HEK293 (cell line): ENCODE measurements around the gene RMDN3.
A peak's percentile ranks its signal among the peaks of the same experiment; 100 is the strongest.

Experiments
- GLI4 ChIP-seq: fragments of 450-650 bp; formaldehyde crosslinking; IDR thresholded peaks from 2 replicates; pipeline ENCODE4 v1.5.1; 2016; ENCODE audit warnings: missing biosample characterization, missing genetic modification characterization
- KLF1 ChIP-seq: fragments of 450-650 bp; formaldehyde crosslinking; IDR thresholded peaks from 2 replicates; pipeline ENCODE4 v1.5.1; 2016; ENCODE audit warnings: missing biosample characterization, missing genetic modification characterization
- KLF7 ChIP-seq: fragments of 450-650 bp; formaldehyde crosslinking; IDR thresholded peaks from 2 replicates; pipeline ENCODE4 v1.5.1; 2016; ENCODE audit warnings: missing biosample characterization, missing genetic modification characterization, borderline replicate concordance
- MZF1 ChIP-seq: fragments of 450-650 bp; formaldehyde crosslinking; IDR thresholded peaks from 2 replicates; pipeline ENCODE4 v1.5.1; 2017; ENCODE audit warnings: missing biosample characterization, missing genetic modification characterization, borderline replicate concordance
- WT1 ChIP-seq: fragments of 450-650 bp; formaldehyde crosslinking; IDR thresholded peaks from 2 replicates; pipeline ENCODE4 v1.5.1; 2016; ENCODE audit warnings: missing biosample characterization, missing genetic modification characterization
- ZBTB17 ChIP-seq: fragments of 450-650 bp; formaldehyde crosslinking; IDR thresholded peaks from 2 replicates; pipeline ENCODE4 v1.5.1; 2016; ENCODE audit warnings: missing biosample characterization, missing genetic modification characterization
- ZIC2 ChIP-seq: fragments of 450-650 bp; formaldehyde crosslinking; IDR thresholded peaks from 2 replicates; pipeline ENCODE4 v1.5.1; 2016; ENCODE audit warnings: missing biosample characterization, missing genetic modification characterization
- ZNF140 ChIP-seq: fragments of 450-650 bp; formaldehyde crosslinking; IDR thresholded peaks from 2 replicates; pipeline ENCODE4 v1.5.1; 2016; ENCODE audit warnings: missing biosample characterization, missing genetic modification characterization
- ZNF155 ChIP-seq: fragments of 450-650 bp; formaldehyde crosslinking; IDR thresholded peaks from 2 replicates; pipeline ENCODE4 v1.5.1; 2016; ENCODE audit warnings: missing biosample characterization, missing genetic modification characterization
- ZNF157 ChIP-seq: fragments of 450-650 bp; formaldehyde crosslinking; IDR thresholded peaks from 2 replicates; pipeline ENCODE4 v1.5.1; 2016; ENCODE audit warnings: missing biosample characterization, missing genetic modification characterization
- ZNF221 ChIP-seq: fragments of 450-650 bp; formaldehyde crosslinking; IDR thresholded peaks from 2 replicates; pipeline ENCODE4 v1.5.1; 2017; ENCODE audit warnings: missing biosample characterization, missing genetic modification characterization, borderline replicate concordance
- ZNF311 ChIP-seq: fragments of 450-650 bp; formaldehyde crosslinking; IDR thresholded peaks from 2 replicates; pipeline ENCODE4 v1.5.1; 2017; ENCODE audit warnings: missing biosample characterization, missing genetic modification characterization, borderline replicate concordance
- ZNF366 ChIP-seq: fragments of 450-650 bp; formaldehyde crosslinking; conservative IDR thresholded peaks from 2 replicates; pipeline ENCODE4 v1.5.1; 2016; ENCODE audit warnings: missing biosample characterization, missing genetic modification characterization
- ZNF501 ChIP-seq: fragments of 450-650 bp; formaldehyde crosslinking; IDR thresholded peaks from 2 replicates; pipeline ENCODE4 v1.5.1; 2016; ENCODE audit warnings: missing biosample characterization, missing genetic modification characterization
- ZNF561 ChIP-seq: fragments of 450-650 bp; IDR thresholded peaks from 2 replicates; pipeline ENCODE4 v1.5.1; 2018; ENCODE audit warnings: missing biosample characterization, missing genetic modification characterization, borderline replicate concordance
- ZNF585B ChIP-seq: fragments of 450-650 bp; formaldehyde crosslinking; IDR thresholded peaks from 2 replicates; pipeline ENCODE4 v1.5.1; 2016; ENCODE audit warnings: missing biosample characterization, missing genetic modification characterization
- ZNF610 ChIP-seq: fragments of 450-650 bp; formaldehyde crosslinking; IDR thresholded peaks from 2 replicates; pipeline ENCODE4 v1.5.1; 2016; ENCODE audit warnings: missing biosample characterization, missing genetic modification characterization, borderline replicate concordance
- ZNF623 ChIP-seq: fragments of 450-650 bp; formaldehyde crosslinking; IDR thresholded peaks from 2 replicates; pipeline ENCODE4 v1.5.1; 2016; ENCODE audit warnings: missing biosample characterization, missing genetic modification characterization
- ZNF658 ChIP-seq: fragments of 450-650 bp; formaldehyde crosslinking; IDR thresholded peaks from 2 replicates; pipeline ENCODE4; 2016; ENCODE audit warnings: missing biosample characterization, missing genetic modification characterization
- TF ChIP-seq, protein P1 (sequence below): fragments of 450-650 bp; IDR thresholded peaks from 2 replicates; pipeline ENCODE4 v1.5.1; 2018; ENCODE audit warnings: missing biosample characterization, mild to moderate bottlenecking, missing genetic modification characterization
- TF ChIP-seq, protein P2 (sequence below): fragments of 450-650 bp; formaldehyde crosslinking; IDR thresholded peaks from 2 replicates; pipeline ENCODE4 v1.5.1; 2016; ENCODE audit warnings: missing biosample characterization, missing genetic modification characterization
- TF ChIP-seq, protein P3 (sequence below): fragments of 450-650 bp; formaldehyde crosslinking; IDR thresholded peaks from 2 replicates; pipeline ENCODE4 v1.5.1; 2017; ENCODE audit warnings: missing biosample characterization, mild to moderate bottlenecking, missing genetic modification characterization, moderate library complexity
- TF ChIP-seq, protein P4 (sequence below): fragments of 450-650 bp; formaldehyde crosslinking; IDR thresholded peaks from 2 replicates; pipeline ENCODE4 v1.5.1; 2016; ENCODE audit warnings: missing biosample characterization, missing genetic modification characterization
- TF ChIP-seq, protein P5 (sequence below): fragments of 450-650 bp; formaldehyde crosslinking; IDR thresholded peaks from 2 replicates; pipeline ENCODE4 v1.5.1; 2016; ENCODE audit warnings: missing biosample characterization, missing genetic modification characterization
- TF ChIP-seq, protein P6 (sequence below): fragments of 450-650 bp; formaldehyde crosslinking; IDR thresholded peaks from 2 replicates; pipeline ENCODE4 v1.5.1; 2016; ENCODE audit warnings: missing biosample characterization, missing genetic modification characterization
- TF ChIP-seq, protein P7 (sequence below): fragments of 450-650 bp; formaldehyde crosslinking; IDR thresholded peaks from 2 replicates; pipeline ENCODE4 v1.5.1; 2017; ENCODE audit warnings: missing biosample characterization, missing genetic modification characterization

The RMDN3 gene

DNA sequence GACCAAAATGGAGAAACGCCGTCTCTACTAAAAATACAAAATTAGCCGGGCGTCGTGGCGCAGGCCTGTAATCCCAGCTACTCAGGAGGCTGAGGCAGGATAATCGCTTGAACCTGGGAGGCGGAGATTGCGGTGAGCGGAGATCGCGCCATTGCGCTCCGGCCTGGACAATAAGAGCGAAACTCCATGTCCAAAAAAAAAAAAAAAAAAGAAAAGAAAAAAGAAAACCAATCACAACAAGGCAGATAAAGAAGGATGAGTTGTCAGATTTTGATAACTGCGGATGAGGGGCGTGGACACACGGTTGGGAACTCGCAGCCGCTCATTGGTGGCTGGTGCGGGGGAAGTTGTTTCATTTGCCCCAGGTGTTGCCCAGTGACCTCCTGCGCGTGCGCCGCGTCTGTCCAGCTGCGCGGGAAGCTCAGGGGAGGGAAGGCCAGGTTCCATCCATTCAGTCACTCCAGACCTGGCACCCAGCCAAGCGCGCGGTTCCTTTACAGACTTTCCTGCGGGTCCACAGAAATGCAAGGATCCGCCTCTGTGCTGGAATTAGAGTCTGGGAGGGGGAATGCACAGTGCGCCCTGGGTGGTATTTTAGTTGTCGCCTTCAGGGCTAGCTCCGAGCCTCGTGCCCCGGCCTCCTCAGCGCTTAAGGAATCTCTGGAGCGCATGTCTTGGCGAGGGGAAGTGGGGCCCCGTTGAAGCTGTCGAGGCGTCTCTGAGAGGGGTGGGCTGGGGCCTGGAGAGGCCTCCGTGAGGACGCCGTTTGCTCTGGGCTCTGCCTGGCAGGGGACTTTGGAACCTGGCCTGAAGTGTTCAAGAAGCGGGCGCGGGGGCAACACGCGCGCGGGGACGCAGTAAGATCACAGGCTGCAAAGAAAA is 8.1 kb upstream of the RMDN3 start (continued):
- TF ChIP-seq, protein P1, sequence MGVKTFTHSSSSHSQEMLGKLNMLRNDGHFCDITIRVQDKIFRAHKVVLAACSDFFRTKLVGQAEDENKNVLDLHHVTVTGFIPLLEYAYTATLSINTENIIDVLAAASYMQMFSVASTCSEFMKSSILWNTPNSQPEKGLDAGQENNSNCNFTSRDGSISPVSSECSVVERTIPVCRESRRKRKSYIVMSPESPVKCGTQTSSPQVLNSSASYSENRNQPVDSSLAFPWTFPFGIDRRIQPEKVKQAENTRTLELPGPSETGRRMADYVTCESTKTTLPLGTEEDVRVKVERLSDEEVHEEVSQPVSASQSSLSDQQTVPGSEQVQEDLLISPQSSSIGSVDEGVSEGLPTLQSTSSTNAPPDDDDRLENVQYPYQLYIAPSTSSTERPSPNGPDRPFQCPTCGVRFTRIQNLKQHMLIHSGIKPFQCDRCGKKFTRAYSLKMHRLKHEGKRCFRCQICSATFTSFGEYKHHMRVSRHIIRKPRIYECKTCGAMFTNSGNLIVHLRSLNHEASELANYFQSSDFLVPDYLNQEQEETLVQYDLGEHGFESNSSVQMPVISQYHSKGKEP (tag by site-specific recombination), result peak; percentile 88
- TF ChIP-seq ZNF623 (tag by site-specific recombination) (no peak), ZNF561 (peak; percentile 82), MZF1 (peak; percentile 70), ZNF221 (tag by site-specific recombination) (no peak), ZNF157 (tag by site-specific recombination) (no peak), ZBTB17 (tag by site-specific recombination) (peak; percentile 91), ZNF140 (no peak), ZNF311 (tag by site-specific recombination) (no peak), ZIC2 (tag by site-specific recombination) (peak; percentile 64), ZNF585B (tag by site-specific recombination) (no peak), KLF7 (tag by site-specific recombination) (0 out of 2 replicates have a peak, but pooled peaks have one; percentile 16), ZNF366 (peak; percentile 91), ZNF155 (tag by site-specific recombination) (no peak), ZNF610 (0 out of 2 replicates have a peak, but pooled peaks have one; percentile 15), ZNF658 (tag by site-specific recombination) (no peak), GLI4 (peak; percentile 75; the same call in 1 of the 2 replicates), KLF1 (tag by site-specific recombination) (peak; percentile 15; the same call in 1 of the 2 replicates), WT1 (tag by site-specific recombination) (peak; percentile 46; the same call in 1 of the 2 replicates), ZNF501 (tag by site-specific recombination) (no peak)
- TF ChIP-seq, protein P2, sequence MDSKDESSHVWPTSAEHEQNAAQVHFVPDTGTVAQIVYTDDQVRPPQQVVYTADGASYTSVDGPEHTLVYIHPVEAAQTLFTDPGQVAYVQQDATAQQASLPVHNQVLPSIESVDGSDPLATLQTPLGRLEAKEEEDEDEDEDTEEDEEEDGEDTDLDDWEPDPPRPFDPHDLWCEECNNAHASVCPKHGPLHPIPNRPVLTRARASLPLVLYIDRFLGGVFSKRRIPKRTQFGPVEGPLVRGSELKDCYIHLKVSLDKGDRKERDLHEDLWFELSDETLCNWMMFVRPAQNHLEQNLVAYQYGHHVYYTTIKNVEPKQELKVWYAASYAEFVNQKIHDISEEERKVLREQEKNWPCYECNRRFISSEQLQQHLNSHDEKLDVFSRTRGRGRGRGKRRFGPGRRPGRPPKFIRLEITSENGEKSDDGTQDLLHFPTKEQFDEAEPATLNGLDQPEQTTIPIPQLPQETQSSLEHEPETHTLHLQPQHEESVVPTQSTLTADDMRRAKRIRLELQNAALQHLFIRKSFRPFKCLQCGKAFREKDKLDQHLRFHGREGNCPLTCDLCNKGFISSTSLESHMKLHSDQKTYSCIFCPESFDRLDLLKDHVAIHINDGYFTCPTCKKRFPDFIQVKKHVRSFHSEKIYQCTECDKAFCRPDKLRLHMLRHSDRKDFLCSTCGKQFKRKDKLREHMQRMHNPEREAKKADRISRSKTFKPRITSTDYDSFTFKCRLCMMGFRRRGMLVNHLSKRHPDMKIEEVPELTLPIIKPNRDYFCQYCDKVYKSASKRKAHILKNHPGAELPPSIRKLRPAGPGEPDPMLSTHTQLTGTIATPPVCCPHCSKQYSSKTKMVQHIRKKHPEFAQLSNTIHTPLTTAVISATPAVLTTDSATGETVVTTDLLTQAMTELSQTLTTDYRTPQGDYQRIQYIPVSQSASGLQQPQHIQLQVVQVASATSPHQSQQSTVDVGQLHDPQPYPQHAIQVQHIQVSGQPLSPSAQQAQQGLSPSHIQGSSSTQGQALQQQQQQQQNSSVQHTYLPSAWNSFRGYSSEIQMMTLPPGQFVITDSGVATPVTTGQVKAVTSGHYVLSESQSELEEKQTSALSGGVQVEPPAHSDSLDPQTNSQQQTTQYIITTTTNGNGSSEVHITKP (tag by site-specific recombination), result peak; percentile 59; the same call in 1 of the 2 replicates
- TF ChIP-seq, protein P3, sequence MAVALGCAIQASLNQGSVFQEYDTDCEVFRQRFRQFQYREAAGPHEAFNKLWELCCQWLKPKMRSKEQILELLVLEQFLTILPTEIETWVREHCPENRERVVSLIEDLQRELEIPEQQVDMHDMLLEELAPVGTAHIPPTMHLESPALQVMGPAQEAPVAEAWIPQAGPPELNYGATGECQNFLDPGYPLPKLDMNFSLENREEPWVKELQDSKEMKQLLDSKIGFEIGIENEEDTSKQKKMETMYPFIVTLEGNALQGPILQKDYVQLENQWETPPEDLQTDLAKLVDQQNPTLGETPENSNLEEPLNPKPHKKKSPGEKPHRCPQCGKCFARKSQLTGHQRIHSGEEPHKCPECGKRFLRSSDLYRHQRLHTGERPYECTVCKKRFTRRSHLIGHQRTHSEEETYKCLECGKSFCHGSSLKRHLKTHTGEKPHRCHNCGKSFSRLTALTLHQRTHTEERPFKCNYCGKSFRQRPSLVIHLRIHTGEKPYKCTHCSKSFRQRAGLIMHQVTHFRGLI (tag by site-specific recombination), result no peak
- TF ChIP-seq, protein P4, sequence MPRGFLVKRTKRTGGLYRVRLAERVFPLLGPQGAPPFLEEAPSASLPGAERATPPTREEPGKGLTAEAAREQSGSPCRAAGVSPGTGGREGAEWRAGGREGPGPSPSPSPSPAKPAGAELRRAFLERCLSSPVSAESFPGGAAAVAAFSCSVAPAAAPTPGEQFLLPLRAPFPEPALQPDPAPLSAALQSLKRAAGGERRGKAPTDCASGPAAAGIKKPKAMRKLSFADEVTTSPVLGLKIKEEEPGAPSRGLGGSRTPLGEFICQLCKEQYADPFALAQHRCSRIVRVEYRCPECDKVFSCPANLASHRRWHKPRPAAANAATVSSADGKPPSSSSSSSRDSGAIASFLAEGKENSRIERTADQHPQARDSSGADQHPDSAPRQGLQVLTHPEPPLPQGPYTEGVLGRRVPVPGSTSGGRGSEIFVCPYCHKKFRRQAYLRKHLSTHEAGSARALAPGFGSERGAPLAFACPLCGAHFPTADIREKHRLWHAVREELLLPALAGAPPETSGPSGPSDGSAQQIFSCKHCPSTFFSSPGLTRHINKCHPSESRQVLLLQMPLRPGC (tag by site-specific recombination), result peak; percentile 89
- TF ChIP-seq, protein P5, sequence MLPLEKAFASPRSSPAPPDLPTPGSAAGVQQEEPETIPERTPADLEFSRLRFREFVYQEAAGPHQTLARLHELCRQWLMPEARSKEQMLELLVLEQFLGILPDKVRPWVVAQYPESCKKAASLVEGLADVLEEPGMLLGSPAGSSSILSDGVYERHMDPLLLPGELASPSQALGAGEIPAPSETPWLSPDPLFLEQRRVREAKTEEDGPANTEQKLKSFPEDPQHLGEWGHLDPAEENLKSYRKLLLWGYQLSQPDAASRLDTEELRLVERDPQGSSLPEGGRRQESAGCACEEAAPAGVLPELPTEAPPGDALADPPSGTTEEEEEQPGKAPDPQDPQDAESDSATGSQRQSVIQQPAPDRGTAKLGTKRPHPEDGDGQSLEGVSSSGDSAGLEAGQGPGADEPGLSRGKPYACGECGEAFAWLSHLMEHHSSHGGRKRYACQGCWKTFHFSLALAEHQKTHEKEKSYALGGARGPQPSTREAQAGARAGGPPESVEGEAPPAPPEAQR (tag by site-specific recombination), result no peak
- TF ChIP-seq, protein P6, sequence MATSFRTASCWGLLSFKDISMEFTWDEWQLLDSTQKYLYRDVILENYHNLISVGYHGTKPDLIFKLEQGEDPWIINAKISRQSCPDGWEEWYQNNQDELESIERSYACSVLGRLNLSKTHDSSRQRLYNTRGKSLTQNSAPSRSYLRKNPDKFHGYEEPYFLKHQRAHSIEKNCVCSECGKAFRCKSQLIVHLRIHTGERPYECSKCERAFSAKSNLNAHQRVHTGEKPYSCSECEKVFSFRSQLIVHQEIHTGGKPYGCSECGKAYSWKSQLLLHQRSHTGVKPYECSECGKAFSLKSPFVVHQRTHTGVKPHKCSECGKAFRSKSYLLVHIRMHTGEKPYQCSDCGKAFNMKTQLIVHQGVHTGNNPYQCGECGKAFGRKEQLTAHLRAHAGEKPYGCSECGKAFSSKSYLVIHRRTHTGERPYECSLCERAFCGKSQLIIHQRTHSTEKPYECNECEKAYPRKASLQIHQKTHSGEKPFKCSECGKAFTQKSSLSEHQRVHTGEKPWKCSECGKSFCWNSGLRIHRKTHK (tag by site-specific recombination), result no peak
- TF ChIP-seq, protein P7, sequence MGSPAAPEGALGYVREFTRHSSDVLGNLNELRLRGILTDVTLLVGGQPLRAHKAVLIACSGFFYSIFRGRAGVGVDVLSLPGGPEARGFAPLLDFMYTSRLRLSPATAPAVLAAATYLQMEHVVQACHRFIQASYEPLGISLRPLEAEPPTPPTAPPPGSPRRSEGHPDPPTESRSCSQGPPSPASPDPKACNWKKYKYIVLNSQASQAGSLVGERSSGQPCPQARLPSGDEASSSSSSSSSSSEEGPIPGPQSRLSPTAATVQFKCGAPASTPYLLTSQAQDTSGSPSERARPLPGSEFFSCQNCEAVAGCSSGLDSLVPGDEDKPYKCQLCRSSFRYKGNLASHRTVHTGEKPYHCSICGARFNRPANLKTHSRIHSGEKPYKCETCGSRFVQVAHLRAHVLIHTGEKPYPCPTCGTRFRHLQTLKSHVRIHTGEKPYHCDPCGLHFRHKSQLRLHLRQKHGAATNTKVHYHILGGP (tag by site-specific recombination), result peak; percentile 55
